ENCODE data around the gene EMC10. TPM values are rescaled to one million over a fixed set of nuclear protein-coding genes. Genes with fewer than 3 reads are reported as not detected.

The EMC10 gene
- total RNA-seq, 1 experiment from 2014 or later: 109 TPM

- no peaks in the 10 kb centered on the region for H4K20me1 ChIP-seq (ENCODE audit: control insufficient read depth, insufficient read depth, insufficient read length)
- no peak overlapping the region for H4K91ac ChIP-seq (ENCODE audit: insufficient read length, low read depth, low read length)
- H3K14ac ChIP-seq (ENCODE audit: insufficient read depth, low read length): no peak overlapping the region; the same call in 1 of the 2 replicates
- H3K9ac ChIP-seq (ENCODE audit: extremely low read depth, insufficient read length, low read length): no peak overlapping the region
- H3K9me3 ChIP-seq (ENCODE audit: control insufficient read depth, low read depth, low read length): no peaks in the 10 kb centered on the region
- no peak overlapping the region for H2BK5ac ChIP-seq (ENCODE audit: insufficient read length, low read length)
- no peaks in the 10 kb centered on the region; a peak in 2 of 7 replicates for H3K36me3 Mint-ChIP-seq (ENCODE audit: insufficient read depth in 1 of 3, low read depth in 3 of 3)
- no peak overlapping the region for H2BK12ac ChIP-seq (ENCODE audit: insufficient read length, low read depth, low read length)
- H3K18ac ChIP-seq (ENCODE audit: insufficient read length, low read depth, low read length): no peak overlapping the region
- no peaks in the 10 kb centered on the region for H3K79me1 ChIP-seq (ENCODE audit: insufficient read depth, low read depth, low read length, poor library complexity, severe bottlenecking)
- peaks cover 2 to 9% of the 10 kb centered on the region in 2 experiments; a peak in 3 of 4 replicates for H3K4me1 Mint-ChIP-seq
- 0 out of 5 replicates have a peak overlapping the region, but pooled peaks of 1 of the 2 experiments have one; percentile 4 for H3K4me3 Mint-ChIP-seq
- H3K4ac ChIP-seq (ENCODE audit: low read depth, low read length): no peak overlapping the region
- H3K23me2 ChIP-seq (ENCODE audit: insufficient read length, low read depth, low read length, poor library complexity, severe bottlenecking): peaks cover 3% of the 10 kb centered on the region
- H4K5ac ChIP-seq (ENCODE audit: insufficient read length, low read depth, low read length): no peak overlapping the region
- no peak overlapping the region for H2BK120ac ChIP-seq (ENCODE audit: low read depth, low read length, poor library complexity, severe bottlenecking)
- no peak overlapping the region for H3T11ph ChIP-seq (ENCODE audit: low read length)
- peaks cover 18% of the 10 kb centered on the region for H3K27me3 Mint-ChIP-seq (ENCODE audit: low read depth)
- no peak overlapping the region for H2AFZ ChIP-seq (ENCODE audit: low read length)
- H3K9me3 Mint-ChIP-seq: no peaks in the 10 kb centered on the region
- no peak for TF ChIP-seq CTCF (conservative IDR thresholded peaks at IDR 0.05)
- no peak overlapping the region for H2AK5ac ChIP-seq (ENCODE audit: insufficient read length, low read length)
- H3K27ac ChIP-seq (ENCODE audit: insufficient read length, low read depth, low read length): no peak overlapping the region
- no peak overlapping the region for H3K27ac Mint-ChIP-seq
- no CpG with 5 or more reads among the region's 12 CpGs for WGBS (ENCODE audit: extremely low coverage, insufficient read length, low lambda C conversion rate)
- H3K4me1 ChIP-seq (ENCODE audit: insufficient read depth, low read length): no peaks in the 10 kb centered on the region
- no peak for DNase-seq
- H2BK15ac ChIP-seq (ENCODE audit: low read depth, low read length): no peak overlapping the region
- H3K4me2 ChIP-seq (ENCODE audit: insufficient read depth, insufficient read length, low read length): no peak overlapping the region
- H3K79me2 ChIP-seq (ENCODE audit: insufficient read depth, low read length): no peaks in the 10 kb centered on the region
- H3K27me3 ChIP-seq (ENCODE audit: insufficient read depth, low read length): peaks cover 20% of the 10 kb centered on the region; the same call in 1 of the 2 replicates
- H2BK20ac ChIP-seq (ENCODE audit: low read depth, low read length, poor library complexity, severe bottlenecking): no peak overlapping the region
- H4K8ac ChIP-seq (replicated peaks; ENCODE audit: insufficient read length, low read depth, low read length): no peak overlapping the region
- no peak overlapping the region for H3K23ac ChIP-seq (ENCODE audit: insufficient read length, low read depth, low read length)
- no peak overlapping the region for H3K56ac ChIP-seq (ENCODE audit: insufficient read length, low read depth, low read length)
These were observed 24.9 kb downstream of the EMC10 start for GRCh38 chr19:50501186-50501567.
